ENCODE data around the gene TRMT10A. TPM values are rescaled to one million over a fixed set of nuclear protein-coding genes. Genes with fewer than 3 reads are reported as not detected.
"Not testable (repeated sequence)": the region's sequence is repeated elsewhere in the genome, so short reads cannot be mapped to it uniquely, and the experiment has no call there.

Gene TRMT10A
- total RNA-seq, 1 experiment from 2014 or later: 12.1 TPM

GRCh38 chr4:99585516-99585915, 21.7 kb upstream of the TRMT10A start:
- Histone ChIP-seq H3K27me3 (replicated peaks) (no peaks in the 10 kb centered on the region; the same call in 1 of the 2 replicates), H3K9me3 (replicated peaks) (no peaks in the 10 kb centered on the region), H3K36me3 (no peaks in the 10 kb centered on the region), H3K4me3 (no peak overlapping the region), H3K27ac (no peak overlapping the region), H3K4me1 (replicated peaks) (no peaks in the 10 kb centered on the region)
- DNase-seq (ENCODE audit: low read depth in 1 of 2, low spot score in 2 of 2): no peak

- no peak overlapping the region for H3K27ac ChIP-seq
- H3K4me3 ChIP-seq: no peak overlapping the region
- no peak for DNase-seq (ENCODE audit: low read depth in 1 of 2, low spot score in 2 of 2)
- no peaks in the 10 kb centered on the region for H3K9me3 ChIP-seq (replicated peaks)
- no peaks in the 10 kb centered on the region; the same call in 1 of the 2 replicates for H3K27me3 ChIP-seq (replicated peaks)
- H3K36me3 ChIP-seq: no peaks in the 10 kb centered on the region
- H3K4me1 ChIP-seq (replicated peaks): no peaks in the 10 kb centered on the region
Measured at GRCh38 chr4:99578714-99579113, 14.9 kb upstream of the TRMT10A start.

- DNase-seq (ENCODE audit: low read depth in 1 of 2, low spot score in 2 of 2): no peak
- Histone ChIP-seq H3K36me3 (no peaks in the 10 kb centered on the region), H3K27ac (no peak within 1 kb of the TSS), H3K4me3 (no peak within 1 kb of the TSS), H3K4me1 (replicated peaks) (no peaks in the 10 kb centered on the region), H3K9me3 (replicated peaks) (no peaks in the 10 kb centered on the region), H3K27me3 (replicated peaks) (peaks cover 6% of the 10 kb centered on the region; the same call in 1 of the 2 replicates)
Measured at GRCh38 chr4:99574530-99575324, 10.9 kb upstream of the TRMT10A start, which contains the start of gene MTTP. TSS of gene MTTP (plus strand) at chr4:99574824. CDS start at chr4:99574910, 86 bp downstream.

GRCh38 chr4:99573735-99574368, 10.0 kb upstream of the TRMT10A start:
- H3K36me3 ChIP-seq: no peaks in the 10 kb centered on the region
- no peaks in the 10 kb centered on the region for H3K9me3 ChIP-seq (replicated peaks)
- no peaks in the 10 kb centered on the region for H3K4me1 ChIP-seq (replicated peaks)
- H3K27ac ChIP-seq: no peak overlapping the region
- no peak overlapping the region for H3K4me3 ChIP-seq
- DNase-seq (ENCODE audit: low read depth in 1 of 2, low spot score in 2 of 2): no peak
- H3K27me3 ChIP-seq (replicated peaks): peaks cover 6% of the 10 kb centered on the region; the same call in 1 of the 2 replicates

GRCh38 chr4:99572527-99573240, 8.8 kb upstream of the TRMT10A start:
- Histone ChIP-seq H3K27ac (no peak overlapping the region), H3K36me3 (no peaks in the 10 kb centered on the region), H3K4me1 (replicated peaks) (no peaks in the 10 kb centered on the region), H3K4me3 (no peak overlapping the region), H3K27me3 (replicated peaks) (peaks cover 6% of the 10 kb centered on the region; the same call in 1 of the 2 replicates), H3K9me3 (replicated peaks) (no peaks in the 10 kb centered on the region)
- DNase-seq (ENCODE audit: low read depth in 1 of 2, low spot score in 2 of 2): no peak

- Histone ChIP-seq H3K27ac (no peak overlapping the region), H3K36me3 (no peaks in the 10 kb centered on the region), H3K4me3 (no peak overlapping the region), H3K4me1 (replicated peaks) (no peaks in the 10 kb centered on the region), H3K27me3 (replicated peaks) (peaks cover 6% of the 10 kb centered on the region; the same call in 1 of the 2 replicates), H3K9me3 (replicated peaks) (no peaks in the 10 kb centered on the region)
- DNase-seq (ENCODE audit: low read depth in 1 of 2, low spot score in 2 of 2): no peak
Measured at GRCh38 chr4:99571883-99572282, 8.0 kb upstream of the TRMT10A start.

GRCh38 chr4:99564921-99565320, 1.1 kb upstream of the TRMT10A start:
- Histone ChIP-seq H3K9me3 (replicated peaks) (no peaks in the 10 kb centered on the region), H3K27ac (no peak overlapping the region), H3K36me3 (no peaks in the 10 kb centered on the region), H3K4me3 (no peak overlapping the region), H3K4me1 (replicated peaks) (peaks cover 4% of the 10 kb centered on the region), H3K27me3 (replicated peaks) (no peaks in the 10 kb centered on the region)
- no peak for DNase-seq (ENCODE audit: low read depth in 1 of 2, low spot score in 2 of 2)

- Histone ChIP-seq H3K4me3 (no peak overlapping the region), H3K9me3 (replicated peaks) (no peaks in the 10 kb centered on the region), H3K27ac (no peak overlapping the region), H3K4me1 (replicated peaks) (no peaks in the 10 kb centered on the region), H3K27me3 (replicated peaks) (no peaks in the 10 kb centered on the region), H3K36me3 (no peaks in the 10 kb centered on the region; the same call in 1 of the 2 replicates)
- no peak for DNase-seq (ENCODE audit: low read depth in 1 of 2, low spot score in 2 of 2)
Measured at GRCh38 chr4:99552872-99553271, 11.0 kb downstream of the TRMT10A start.

GRCh38 chr4:99540277-99540939, 23.4 kb downstream of the TRMT10A start:
- Histone ChIP-seq H3K27me3 (replicated peaks) (no peaks in the 10 kb centered on the region), H3K9me3 (replicated peaks) (no peaks in the 10 kb centered on the region), H3K4me3 (no peak overlapping the region), H3K36me3 (no peaks in the 10 kb centered on the region), H3K4me1 (replicated peaks) (no peaks in the 10 kb centered on the region), H3K27ac (no peak overlapping the region)
- no peak for DNase-seq (ENCODE audit: low read depth in 1 of 2, low spot score in 2 of 2)

GRCh38 chr4:99537674-99538073, 26.2 kb downstream of the TRMT10A start:
- Histone ChIP-seq H3K36me3 (no peaks in the 10 kb centered on the region), H3K9me3 (replicated peaks) (no peaks in the 10 kb centered on the region), H3K27me3 (replicated peaks) (no peaks in the 10 kb centered on the region), H3K4me1 (replicated peaks) (no peaks in the 10 kb centered on the region), H3K27ac (no peak overlapping the region), H3K4me3 (no peak overlapping the region)
- DNase-seq (ENCODE audit: low read depth in 1 of 2, low spot score in 2 of 2): no peak

GRCh38 chr4:99536848-99537247, 27.0 kb downstream of the TRMT10A start:
- DNase-seq (ENCODE audit: low read depth in 1 of 2, low spot score in 2 of 2): no peak
- Histone ChIP-seq H3K27me3 (replicated peaks) (no peaks in the 10 kb centered on the region), H3K9me3 (replicated peaks) (no peaks in the 10 kb centered on the region), H3K27ac (no peak overlapping the region), H3K4me3 (no peak overlapping the region), H3K4me1 (replicated peaks) (no peaks in the 10 kb centered on the region), H3K36me3 (no peaks in the 10 kb centered on the region)

- DNase-seq (ENCODE audit: low read depth in 1 of 2, low spot score in 2 of 2): no peak
- Histone ChIP-seq H3K27ac (no peak overlapping the region), H3K27me3 (replicated peaks) (no peaks in the 10 kb centered on the region), H3K4me1 (replicated peaks) (no peaks in the 10 kb centered on the region), H3K9me3 (replicated peaks) (no peaks in the 10 kb centered on the region), H3K36me3 (no peaks in the 10 kb centered on the region), H3K4me3 (no peak overlapping the region)
Measured at GRCh38 chr4:99536271-99536670, 27.6 kb downstream of the TRMT10A start.

GRCh38 chr4:99534699-99535098, 29.1 kb downstream of the TRMT10A start:
- H3K4me3 ChIP-seq; DNase-seq (ENCODE audit: low read depth in 1 of 2, low spot score in 2 of 2); H3K27me3 ChIP-seq (replicated peaks); H3K4me1 ChIP-seq (replicated peaks); H3K27ac ChIP-seq; H3K36me3 ChIP-seq; H3K9me3 ChIP-seq (replicated peaks): not testable (repeated sequence)
